Inflammatory macrophage (primary cell): Measurements from ENCODE around the gene ACTL7A.
"Not testable (repeated sequence)": the region's sequence is repeated elsewhere in the genome, so short reads cannot be mapped to it uniquely, and the experiment has no call there.

Experiments used
- DNase-seq, 2 donors: peaks; one replicate each; pipeline ENCODE4 v3.0.0-alpha.2; 2020 to 2022

Gene ACTL7A

DNA sequence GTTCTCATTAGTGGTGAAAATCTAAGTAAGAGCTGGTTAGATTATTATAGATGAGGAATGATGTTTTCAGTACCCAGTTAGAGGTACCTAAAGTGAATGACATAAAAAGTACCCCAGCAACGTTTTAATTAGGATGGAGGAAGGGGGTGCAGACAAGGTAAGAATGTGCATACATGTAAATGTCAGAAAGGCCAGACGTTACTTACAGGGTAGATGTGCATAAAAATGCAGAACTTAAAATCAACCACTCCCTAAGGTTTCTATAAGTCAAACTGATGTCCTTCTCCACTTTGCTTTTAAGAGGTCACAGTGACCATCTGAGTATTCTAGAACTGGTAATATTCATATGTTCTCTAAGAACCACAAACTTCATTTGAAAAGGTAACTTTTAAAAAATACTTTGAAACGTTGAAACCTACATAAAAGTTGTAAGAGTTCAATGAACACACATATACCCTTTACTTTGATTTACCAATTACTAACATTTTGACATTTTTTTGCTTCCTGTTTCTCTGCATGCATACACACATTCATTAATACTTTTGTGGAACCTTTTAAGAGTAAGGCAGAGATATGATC is 18.8 kb downstream of the ACTL7A start:
- DNase-seq: no peak

DNA sequence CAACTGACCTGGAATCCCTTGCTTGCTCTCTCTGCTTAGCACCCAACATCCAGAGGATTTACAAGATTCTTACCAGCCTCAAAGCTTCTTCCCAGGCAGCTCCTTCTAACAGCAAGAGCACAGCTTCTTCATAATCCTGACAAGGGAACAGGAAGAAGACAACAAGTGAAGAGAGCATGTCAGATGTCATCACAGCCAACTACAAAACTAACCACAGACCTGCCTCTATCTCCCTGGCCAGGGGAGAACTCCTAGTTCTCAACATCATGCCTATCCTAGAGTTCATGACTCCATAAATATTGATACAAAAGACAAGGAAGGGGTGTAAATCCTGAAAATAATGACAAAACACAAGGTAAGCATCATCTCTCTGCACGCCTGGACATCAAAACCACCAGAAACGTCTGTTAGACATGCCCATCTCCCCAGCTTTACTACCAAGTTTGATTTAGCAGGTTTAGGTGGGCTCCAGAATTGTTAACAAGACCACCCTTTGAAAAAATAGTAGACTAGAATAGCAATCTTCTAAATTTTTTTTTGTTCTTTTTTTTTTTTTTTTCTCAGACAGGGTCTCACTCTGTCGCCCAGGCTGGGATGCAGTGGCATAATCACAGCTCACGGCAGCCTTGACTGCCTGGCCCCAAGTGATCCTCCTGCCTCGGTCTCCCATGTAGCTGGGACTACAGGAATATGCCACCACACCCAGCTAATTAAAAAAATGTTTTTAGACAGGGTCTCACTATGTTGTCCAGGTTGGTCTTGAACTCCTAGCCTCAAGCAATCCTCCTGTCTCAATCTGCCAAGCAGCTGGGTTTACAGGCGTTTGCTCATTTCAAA is 20.2 kb downstream of the ACTL7A start:
- DNase-seq: no peak

DNA sequence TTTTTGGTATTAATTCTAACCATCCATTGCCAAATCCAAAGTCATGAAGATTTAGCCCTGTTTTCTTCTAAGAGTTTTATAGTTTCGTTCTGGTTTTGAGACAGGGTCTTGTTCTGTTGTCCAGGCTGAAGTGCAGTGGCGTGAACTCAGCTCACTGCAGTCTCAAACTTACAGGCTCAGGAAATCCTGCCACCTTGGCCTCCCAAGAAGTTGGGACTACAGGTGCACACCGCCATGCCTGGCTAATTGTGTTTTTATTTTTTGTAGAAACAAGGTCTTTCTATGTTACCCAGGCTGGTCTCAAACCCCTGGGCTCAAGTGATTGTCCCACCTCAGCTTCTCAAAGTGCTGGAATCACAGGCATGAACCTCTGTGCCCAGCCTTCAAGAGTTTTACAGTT is 21.0 kb downstream of the ACTL7A start:
- no peak for DNase-seq

DNA sequence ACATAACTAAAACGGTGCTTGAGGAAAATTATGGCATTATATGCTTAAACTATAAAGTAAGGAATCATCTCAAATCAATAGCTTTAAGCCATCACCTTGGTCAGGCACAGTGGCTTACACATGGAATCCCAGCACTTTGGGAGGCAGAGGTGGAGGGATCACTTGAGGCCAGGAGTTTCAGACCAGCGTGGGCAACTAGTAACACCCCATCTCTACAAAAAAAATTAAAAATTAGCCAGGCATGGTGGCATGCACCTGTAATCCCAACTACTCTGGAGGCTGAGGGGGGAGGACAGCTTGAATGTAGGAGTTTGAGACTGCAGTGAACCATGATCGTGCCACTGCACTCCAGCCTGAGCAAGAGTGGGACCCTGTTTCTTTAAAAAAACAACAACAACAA is 22.6 kb downstream of the ACTL7A start:
- no peak for DNase-seq

DNA sequence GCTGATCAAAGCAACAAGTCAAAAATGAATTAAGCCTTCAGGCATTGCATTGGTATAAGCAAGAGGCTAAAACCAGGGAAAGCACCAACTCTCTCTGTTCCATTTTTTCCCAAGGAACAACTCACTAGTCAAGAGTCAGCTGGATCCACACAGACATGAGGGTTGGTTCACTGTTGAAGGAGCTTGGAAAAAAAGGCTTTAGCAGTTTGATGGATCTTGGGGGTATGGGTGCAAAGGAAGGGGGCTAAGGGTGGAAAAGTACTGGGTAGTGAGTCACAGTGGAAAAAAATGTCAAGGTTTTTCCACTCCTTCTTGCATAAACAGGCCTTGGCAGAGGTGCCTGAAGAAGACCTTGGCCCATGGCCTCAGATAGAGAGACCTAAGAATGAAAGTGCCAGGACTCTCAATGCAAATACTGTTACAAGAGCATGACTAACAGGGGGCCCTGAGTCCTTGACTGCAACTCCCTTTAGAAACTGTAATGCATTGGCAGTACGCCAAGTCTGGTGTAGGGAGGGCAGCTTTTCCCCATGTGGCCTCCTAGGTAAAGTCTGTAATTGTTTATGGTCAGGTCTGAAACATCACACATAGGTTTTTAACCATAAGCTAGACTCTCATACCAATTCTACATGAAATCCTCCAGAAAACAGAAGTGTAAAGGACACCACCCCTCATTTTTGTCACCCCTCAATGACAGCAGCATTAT is 23.7 kb downstream of the ACTL7A start:
- no peak for DNase-seq

DNA sequence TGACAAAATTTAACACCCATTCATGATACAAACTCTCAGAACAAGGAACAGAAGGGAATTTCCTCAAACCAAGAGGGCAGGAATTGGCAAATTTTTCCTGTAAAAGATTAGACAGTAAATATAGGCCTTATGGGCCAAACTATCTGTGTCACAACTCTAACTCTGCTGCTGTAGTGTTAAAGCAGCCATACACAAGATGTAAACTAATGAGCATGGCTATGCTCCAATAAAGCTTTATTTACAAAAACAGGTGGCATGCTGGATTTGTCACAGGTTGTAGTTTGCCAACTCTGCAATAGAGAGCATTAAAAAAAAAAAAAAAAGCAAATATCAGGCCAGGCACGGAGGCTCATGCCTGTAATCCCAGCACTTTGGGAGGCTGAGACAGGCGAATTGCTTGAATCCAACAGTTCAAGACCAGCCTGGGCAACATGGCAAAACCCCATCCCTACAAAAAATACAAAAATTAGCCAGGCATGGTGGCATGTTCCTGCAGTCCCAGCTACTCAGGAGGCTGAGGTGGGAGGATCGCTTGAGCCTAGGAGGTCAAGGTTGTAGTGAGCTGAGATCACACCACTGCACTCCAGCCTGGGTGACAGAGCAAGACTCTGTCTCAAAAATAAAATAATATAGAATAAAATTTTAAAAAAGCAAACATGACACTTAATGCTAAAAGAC is 24.7 kb downstream of the ACTL7A start:
- not testable (repeated sequence) for DNase-seq

DNA sequence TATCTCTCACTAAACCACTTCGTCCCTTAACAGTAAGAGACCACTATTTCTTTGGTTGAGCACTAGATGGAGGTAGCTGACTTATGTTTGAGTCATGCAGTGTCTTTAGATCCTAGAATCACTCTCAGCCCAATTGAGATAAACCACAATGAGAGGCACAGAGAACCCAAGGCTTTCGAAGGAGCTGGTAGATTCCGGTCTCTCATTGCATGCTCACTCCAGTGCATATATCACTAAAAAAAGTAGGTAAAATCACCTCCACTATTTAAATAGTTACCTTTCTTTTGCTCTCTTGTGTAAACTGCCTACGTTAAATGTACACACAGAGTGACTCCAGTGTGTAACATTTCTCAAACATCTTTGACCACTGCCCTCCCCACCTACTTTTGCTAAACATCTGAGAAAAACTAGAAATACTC is 27.6 kb downstream of the ACTL7A start:
- DNase-seq: no peak

DNA sequence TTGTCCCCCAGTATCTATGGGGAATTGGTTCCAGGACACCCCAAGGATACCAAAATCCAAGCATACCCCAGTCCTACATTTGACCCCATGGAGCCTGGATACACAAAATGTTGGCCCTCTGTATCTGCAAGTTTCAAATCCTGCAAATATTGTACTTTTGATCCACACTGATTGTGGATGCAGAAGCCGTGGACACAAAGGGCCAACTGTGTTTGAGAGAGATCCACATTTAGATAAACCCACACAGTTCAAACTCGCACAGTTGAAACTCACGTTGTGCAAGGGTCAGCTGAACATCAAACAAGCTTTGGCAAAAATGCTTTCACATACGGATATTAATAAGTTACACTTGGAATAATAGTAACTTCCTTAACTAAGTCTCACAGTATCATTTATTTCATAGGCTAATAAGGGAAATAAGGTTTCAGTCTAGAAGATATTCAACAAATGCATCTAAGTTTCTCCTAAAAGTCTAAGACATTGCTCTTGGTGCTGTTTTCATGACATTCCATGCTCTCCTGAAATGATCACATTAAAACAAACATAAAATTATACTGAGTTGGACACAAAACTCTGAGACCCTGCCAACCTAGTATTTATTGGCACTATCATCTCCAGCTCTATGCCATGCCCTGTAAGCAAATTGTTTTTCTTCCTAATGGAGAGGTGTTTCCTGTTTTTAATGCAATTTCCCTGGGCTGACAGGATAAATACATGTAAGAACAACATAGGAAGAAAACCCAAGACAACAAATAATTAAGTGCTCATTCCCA is 32.3 kb downstream of the ACTL7A start:
- DNase-seq: no peak

DNA sequence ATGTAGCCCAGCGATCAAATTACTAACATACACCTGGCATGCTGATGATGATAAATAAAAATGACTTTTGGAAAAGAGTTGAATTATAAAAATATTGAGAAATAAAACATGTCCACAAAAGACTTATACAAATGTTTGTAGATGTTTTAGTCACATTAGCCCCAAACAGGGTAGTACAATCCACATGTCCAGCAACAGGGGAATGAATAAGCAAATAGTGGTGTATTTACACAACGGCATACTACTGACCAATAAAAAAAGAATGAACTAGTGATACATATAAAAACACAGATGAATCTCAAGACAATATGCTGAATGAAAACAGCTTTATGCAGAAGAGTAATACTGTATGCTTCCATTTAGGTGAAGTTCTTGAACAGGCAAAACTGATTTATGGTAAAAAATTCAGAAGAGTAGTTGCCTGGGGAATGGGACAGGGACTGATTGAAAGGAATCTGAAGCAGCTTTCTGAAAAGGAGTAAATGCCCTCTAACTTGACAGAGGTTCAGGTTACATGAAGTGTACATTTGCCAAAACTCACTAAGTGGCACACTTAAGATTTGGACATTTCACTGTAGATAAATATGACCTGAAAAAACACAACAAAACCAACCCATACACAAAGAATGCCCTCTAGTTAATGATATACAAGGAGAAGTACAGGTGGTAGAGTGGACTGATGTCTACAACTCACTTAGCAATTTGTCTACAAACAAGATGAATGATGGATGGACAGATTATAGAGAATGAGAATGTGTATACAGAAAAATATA is 35.4 kb downstream of the ACTL7A start:
- no peak for DNase-seq

DNA sequence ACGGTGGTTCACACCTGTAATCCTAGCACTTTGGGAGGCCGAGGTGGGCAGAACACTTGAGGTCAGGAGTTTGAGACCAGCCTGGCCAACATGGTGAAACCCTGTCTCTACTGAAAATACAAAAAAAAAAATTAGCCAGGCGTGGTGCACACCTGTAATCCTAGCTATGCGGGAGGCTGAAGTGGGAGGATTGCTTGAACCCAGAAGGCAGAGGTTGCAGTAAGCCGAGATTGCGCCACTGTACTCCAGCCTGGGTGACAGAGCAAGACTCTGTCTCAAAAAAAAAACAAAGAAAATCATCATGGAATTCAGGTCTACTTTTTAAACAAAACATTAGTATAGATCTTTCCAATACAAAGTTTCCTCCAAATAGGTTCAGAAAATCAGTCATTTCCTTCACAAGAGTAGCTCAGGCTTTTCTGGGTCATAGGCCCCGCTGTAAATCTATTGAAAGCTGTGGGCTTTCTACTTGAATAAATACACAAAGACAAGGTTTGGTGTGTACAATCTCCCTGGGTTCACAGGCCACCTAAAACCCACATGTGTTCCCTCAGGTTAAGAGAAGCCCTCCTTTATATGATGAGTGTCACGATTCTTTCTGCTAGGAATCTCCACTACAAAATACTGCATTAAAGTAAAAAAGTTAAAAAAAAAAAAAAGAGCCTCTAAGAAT is 37.1 kb downstream of the ACTL7A start:
- DNase-seq: not testable (repeated sequence)

DNA sequence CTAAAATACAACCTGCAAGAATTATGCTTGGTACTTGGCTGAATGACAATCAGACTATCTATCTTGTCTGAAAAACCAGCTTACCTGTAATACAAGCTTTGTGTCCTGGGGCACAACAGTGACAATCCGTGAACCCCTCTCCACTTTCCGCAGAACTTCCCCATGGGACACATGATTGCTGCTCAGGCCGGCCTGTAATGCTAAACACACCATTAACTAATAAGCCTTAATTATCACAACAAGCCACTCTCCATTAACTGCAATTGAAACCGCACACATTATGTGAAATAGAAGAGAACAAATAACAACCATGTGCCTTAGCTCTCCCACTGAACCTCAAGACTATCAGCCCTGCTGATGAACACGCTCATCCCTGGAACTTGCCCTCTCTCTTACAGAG is 38.1 kb downstream of the ACTL7A start:
- DNase-seq: no peak

DNA sequence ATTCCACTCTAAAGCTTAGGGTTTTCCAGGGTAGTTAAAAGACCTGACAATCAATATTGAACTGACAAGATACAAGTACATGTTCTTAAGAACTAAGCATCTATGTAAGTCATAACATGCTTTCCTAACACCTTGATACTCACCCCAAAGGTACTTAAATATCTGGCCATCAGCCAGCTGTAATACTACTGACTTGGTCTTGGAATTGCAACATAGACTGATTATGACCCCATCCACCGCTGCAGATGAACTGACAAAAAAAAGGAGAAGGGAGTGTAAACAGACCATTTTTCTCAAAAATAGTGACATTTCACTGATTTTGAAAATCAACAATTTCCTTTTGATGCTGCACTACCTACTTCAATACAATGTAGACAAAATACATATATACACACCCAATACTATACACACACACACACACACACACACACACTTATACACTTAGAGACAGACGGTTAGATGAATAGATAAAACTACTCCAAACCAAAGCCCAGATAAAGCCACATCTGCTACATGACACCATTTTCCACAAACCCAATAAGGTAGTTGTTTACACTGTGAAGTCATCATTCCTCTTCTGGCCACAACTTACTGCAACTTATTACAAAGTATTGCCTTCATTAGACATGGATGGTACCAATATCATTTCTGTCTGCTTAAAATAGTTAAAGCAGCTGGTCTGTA is 41.5 kb downstream of the ACTL7A start:
- DNase-seq: no peak

DNA sequence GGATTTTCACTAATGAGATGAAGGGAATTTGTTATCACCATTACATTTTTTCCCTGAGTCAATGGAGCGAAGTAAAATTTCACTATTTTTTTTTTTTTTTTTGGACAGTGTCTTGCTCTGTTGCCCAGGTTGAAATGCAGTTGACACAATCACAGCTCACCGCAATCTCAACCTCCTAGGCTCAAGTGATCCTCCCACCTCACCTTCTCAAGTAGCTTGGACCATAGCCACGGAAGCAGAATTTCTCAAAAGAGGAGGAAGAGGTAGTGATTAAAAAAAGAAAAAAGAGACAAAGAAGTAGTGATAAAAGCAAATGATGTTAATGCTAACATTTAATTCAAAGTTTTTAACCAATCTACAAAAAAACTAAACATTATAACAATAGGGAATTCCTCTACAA is 42.1 kb downstream of the ACTL7A start:
- DNase-seq: no peak

DNA sequence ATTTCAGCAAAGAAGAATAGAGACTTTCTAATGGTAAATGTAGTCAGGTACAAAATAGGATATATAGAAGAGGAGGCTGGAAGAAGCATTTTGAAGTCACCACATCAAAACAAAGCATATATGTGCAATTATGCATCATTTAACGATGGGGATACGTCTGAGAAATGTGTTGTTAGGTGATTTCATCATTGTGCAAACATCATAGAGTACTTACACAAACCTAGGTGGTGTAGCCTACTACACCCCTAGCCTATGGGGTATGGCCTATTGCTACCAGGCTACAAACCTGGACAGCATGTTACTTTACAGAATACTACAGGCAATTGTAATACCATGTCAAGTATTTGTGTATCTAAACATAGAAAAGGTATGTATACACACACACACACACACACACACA is 43.4 kb downstream of the ACTL7A start:
- no peak for DNase-seq

DNA sequence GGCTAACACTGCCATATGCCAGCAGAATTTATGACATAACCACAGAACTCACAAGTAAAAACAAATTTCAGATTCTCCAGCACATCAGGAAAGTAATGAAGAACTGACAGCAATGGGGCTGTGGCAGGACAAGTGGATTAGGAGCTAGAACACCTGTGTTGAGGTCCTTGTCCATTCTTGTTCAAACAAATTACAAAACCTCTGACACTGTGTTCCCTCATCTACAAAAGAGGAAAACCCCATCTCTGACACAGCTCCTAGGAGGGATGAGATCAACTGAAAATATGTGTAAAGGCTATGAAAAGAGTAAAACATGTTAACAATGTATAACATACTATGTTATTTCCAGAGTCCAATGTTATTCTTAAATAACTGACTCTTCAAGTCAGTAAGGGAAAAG is 48.3 kb downstream of the ACTL7A start:
- no peak for DNase-seq

DNA sequence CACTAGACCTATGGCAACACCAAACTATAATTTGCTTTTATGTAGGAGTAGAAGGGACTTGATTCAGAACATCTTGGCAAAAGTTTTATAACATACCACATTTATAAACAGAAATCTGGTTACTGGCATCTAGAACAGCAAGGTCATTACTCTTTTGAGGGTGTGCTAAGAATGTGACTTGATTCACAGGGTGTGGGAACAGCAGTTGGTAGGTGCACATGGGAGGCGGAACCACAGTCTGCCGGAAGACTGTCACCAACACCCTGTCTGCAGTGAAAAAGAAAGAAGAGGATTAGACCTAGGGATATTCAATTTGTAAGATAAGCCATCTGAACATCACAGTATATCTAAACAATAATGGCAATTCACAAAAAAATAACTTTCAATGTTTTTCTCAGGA is 48.8 kb downstream of the ACTL7A start:
- DNase-seq: no peak

DNA sequence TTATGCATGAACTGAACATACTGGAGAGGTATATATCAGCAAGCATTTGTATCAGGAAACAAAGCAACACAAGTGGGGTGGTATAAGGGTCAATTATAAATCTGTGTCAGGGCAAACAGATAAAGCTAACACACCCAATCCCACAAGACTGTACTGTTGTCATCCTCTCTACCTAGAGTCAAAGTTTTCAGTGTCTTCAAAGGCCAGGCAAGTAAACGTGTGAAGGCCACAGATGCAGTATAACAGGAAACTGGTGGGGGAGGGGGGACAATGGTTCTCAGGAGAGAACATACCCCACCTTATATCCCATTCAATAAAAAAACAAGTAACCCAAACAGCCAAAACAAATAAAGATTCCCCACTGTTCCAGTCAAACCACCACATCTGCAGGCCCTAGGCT is 49.8 kb downstream of the ACTL7A start:
- DNase-seq: no peak
